K562 (cell line): ENCODE results near the gene CRAMP1. TPM values are rescaled to one million over a fixed set of nuclear protein-coding genes. Genes with fewer than 3 reads are reported as not detected.

Experiments
- ATAC-seq: fragments of 200-7000 bp; cut with Tn5 transposase; 3 replicates; pipeline ENCODE4 v1.9.1; 2020; ENCODE audit warnings: moderate library complexity
- BruUV-seq: library from RNA; stranded (reverse); fragments of 400-500 nt; replicated peaks from 2 replicates; lab custom pipeline; 2021; lab: Mats Ljungman, UMichigan
- CTCF ChIA-PET: fragments of 300-600 bp; formaldehyde crosslinking; extraction: SDS; loops from one replicate; lab custom pipeline; 2021; ENCODE audit warnings: low intra/inter-chr PET ratio; lab: Yijun Ruan, JAX
- POLR2A ChIA-PET: fragments of 300-600, 350-650 bp; sonication (Branson Sonifier 250); formaldehyde crosslinking; extraction: SDS; loops from one replicate; lab custom pipeline; 2021; ENCODE audit warnings: antibody characterized with exemption, inconsistent platforms; lab: Yijun Ruan, JAX
- DNase-seq, 4 experiments: peaks; one replicate each; pipeline versions ENCODE4 v3.0.0 to v3.0.0-alpha.2; 2011 to 2018; ENCODE audit warnings: low spot score in 3 of 4, mixed read lengths in 3 of 4; ENCODE audit errors: extremely low read depth in 1 of 4
- FAIRE-seq: peaks from 2 replicates; lab custom pipeline; 2011; peaks lifted over from hg19 to GRCh38; lab: Jason Lieb, UNC
- H2AFZ ChIP-seq: 2 replicates; pipeline ENCODE4 v1.6.0; 2011; ENCODE audit warnings: low read depth, low read length, control low read depth, inconsistent platforms
- H3K27ac ChIP-seq: fragments of 200-600 bp; 3 replicates; pipeline ENCODE4 v1.8.0; 2011; ENCODE audit warnings: low read depth, mild to moderate bottlenecking, control low read depth, inconsistent platforms, low read length, moderate library complexity, mixed read lengths; ENCODE audit errors: extremely low read depth
- H3K27me3 ChIP-seq, 2 experiments: fragments of 300-600 bp in 1 of 2; 2 replicates in 1 of 2; 3 replicates in 1 of 2; pipeline versions ENCODE4 v1.6.0 to v1.8.0; 2011; ENCODE audit warnings: inconsistent platforms in 2 of 2, low read length in 2 of 2, mild to moderate bottlenecking in 1 of 2, mixed read lengths in 1 of 2, moderate library complexity in 1 of 2; ENCODE audit not compliant: control insufficient read depth in 2 of 2, insufficient read depth in 2 of 2
- H3K36me3 ChIP-seq: fragments of 300-600 bp; 3 replicates; pipeline ENCODE4 v1.8.0; 2011; ENCODE audit warnings: mild to moderate bottlenecking, low read length, inconsistent platforms; ENCODE audit not compliant: control insufficient read depth, insufficient read depth
- H3K4me1 ChIP-seq, 2 experiments: fragments of 200-600 bp in 1 of 2; replicated peaks in 1 of 2; 2 replicates in 1 of 2; 3 replicates in 1 of 2; pipeline versions ENCODE4 v1.5.1 to v1.8.0; 2011; ENCODE audit warnings: inconsistent platforms in 2 of 2, low read length in 2 of 2, mild to moderate bottlenecking in 1 of 2, mixed read lengths in 1 of 2, moderate library complexity in 1 of 2; ENCODE audit not compliant: control insufficient read depth in 2 of 2, insufficient read depth in 2 of 2
- H3K4me2 ChIP-seq: 2 replicates; pipeline ENCODE4 v1.6.1; 2011; ENCODE audit warnings: low read length, control low read depth, inconsistent platforms, mixed read lengths; ENCODE audit not compliant: insufficient read depth
- H3K4me3 ChIP-seq: fragments of 200-600 bp; sonication (generic), shearing (Covaris generic); 2 replicates; pipeline ENCODE4 v1.5.1; 2016; ENCODE audit warnings: control low read depth, inconsistent platforms
- H3K79me2 ChIP-seq: fragments of 200-600 bp; 3 replicates; pipeline ENCODE4 v1.8.0; 2011; ENCODE audit warnings: low read length, inconsistent platforms; ENCODE audit not compliant: control insufficient read depth, insufficient read depth
- H3K9ac ChIP-seq, 2 experiments: 2 replicates each; pipeline versions ENCODE4 v1.6.0 to v1.6.1; 2011; ENCODE audit warnings: low read depth in 2 of 2, low read length in 2 of 2, control low read depth in 1 of 2, inconsistent platforms in 1 of 2, mild to moderate bottlenecking in 1 of 2, mixed read lengths in 1 of 2; ENCODE audit not compliant: insufficient read depth in 1 of 2
- H3K9me1 ChIP-seq: one replicate; pipeline ENCODE4 v1.6.0; 2011; ENCODE audit warnings: inconsistent platforms, mild to moderate bottlenecking, low read length, moderate library complexity; ENCODE audit not compliant: control insufficient read depth, insufficient read depth
- H3K9me3 ChIP-seq: replicated peaks from 2 replicates; pipeline ENCODE4 v1.5.1; 2011; ENCODE audit warnings: low read depth, low read length, inconsistent platforms; ENCODE audit not compliant: control insufficient read depth, insufficient read depth
- H4K20me1 ChIP-seq: replicated peaks from 2 replicates; pipeline ENCODE4 v1.6.1; 2011; ENCODE audit warnings: low read length, inconsistent platforms, mixed read lengths; ENCODE audit not compliant: control insufficient read depth, insufficient read depth
- RBM34 ChIP-seq: fragments of 200-400 bp; formaldehyde crosslinking; IDR thresholded peaks from 2 replicates; pipeline ENCODE4 v1.6.1; 2018; ENCODE audit warnings: low read length, borderline replicate concordance; ENCODE audit not compliant: insufficient read depth
- ZFP30 ChIP-seq: fragments of 250-450 bp; sonication (Bioruptor Pico); IDR thresholded peaks from 2 replicates; pipeline ENCODE4 v1.8.0; 2022; ENCODE audit warnings: moderate library complexity, mild to moderate bottlenecking, inconsistent platforms, borderline replicate concordance
- WGBS: fragments of 100-300 bp; shearing (Covaris generic); methylation state at CpG from one replicate; pipeline ENCODE4 v1.1.6; 2016; ENCODE audit warnings: low coverage, mixed read lengths; ENCODE audit not compliant: insufficient coverage; ENCODE audit errors: missing lambda C conversion rate; 5-methylcytosine and 5-hydroxymethylcytosine counted together
- in situ Hi-C: fragments of 300-500 bp; cut with MboI; formaldehyde crosslinking; loops from 4 replicates; pipeline ENCODE4 v1.15.0; 2018; ENCODE audit warnings: inconsistent platforms, mixed read lengths
- intact Hi-C: fragments of 100-400 bp; cut with micrococcal nuclease; formaldehyde crosslinking; loops from 2 replicates; pipeline ENCODE4 v1.14.2; 2022
- polyA plus RNA-seq, 8 experiments: library from polyadenylated mRNA; depleted of rRNA in 4 of 8; stranded (reverse) in 5 of 8; unstranded in 3 of 8; fragments of >200 nt; fragmentation: Nextera tagmentation in 2 of 8; fragmentation: Illumina TruSeq in 1 of 8; extraction: Ambion mirVana in 2 of 8; extraction: Trizol in 1 of 8; gene quantifications; 2 replicates each; pipeline versions ENCODE4 v1.2.1 to v1.2.3, GENCODE V29; 2011 to 2014; ENCODE audit warnings: inconsistent platforms in 1 of 8, missing spikeins in 1 of 8
- total RNA-seq, 7 experiments: library from RNA; depleted of rRNA in 6 of 7; stranded (reverse); fragments of >200 nt in 6 of 7; fragmentation: Illumina TruSeq in 2 of 7; extraction: Trizol in 2 of 7; gene quantifications; 2 replicates each; pipeline versions ENCODE4 v1.2.1 to v1.2.3, GENCODE V29; 2011 to 2021; ENCODE audit warnings: low replicate concordance in 1 of 7
- TF ChIP-seq, protein P1 (sequence below), 2 experiments: fragments of 450-650 bp; formaldehyde crosslinking in 1 of 2; IDR thresholded peaks; 2 replicates each; pipeline versions ENCODE4 v1.4.0 to v1.6.1; 2014 to 2020; ENCODE audit warnings: mild to moderate bottlenecking in 2 of 2, borderline replicate concordance in 1 of 2, low read depth in 1 of 2

Gene CRAMP1
- total and polyA plus RNA-seq, 9 of the 15 experiments (the other 6 are each of a cell fraction or from before 2014, with no cell fraction given) = 0.52 to 20.8 (median 7.5) TPM

DNA sequence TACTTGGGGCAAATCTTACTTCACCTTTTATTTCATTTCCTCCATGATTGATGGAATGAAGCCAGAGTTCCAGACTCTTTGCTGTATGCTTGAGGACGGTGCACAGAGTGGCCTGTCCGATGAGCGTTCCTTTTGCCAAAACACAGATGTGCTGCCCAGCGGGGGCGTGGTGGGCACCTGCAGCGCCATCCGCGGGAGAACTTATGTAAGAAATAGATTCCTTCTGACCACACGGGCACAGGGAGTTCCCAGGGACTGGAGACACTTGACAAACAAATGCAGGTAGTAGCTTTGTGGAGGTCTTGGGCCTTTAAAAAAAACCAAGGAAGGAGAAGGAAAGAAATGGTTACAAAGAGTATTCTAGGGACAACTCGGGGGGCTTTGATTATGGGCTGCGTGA is 30.6 kb downstream of the CRAMP1 start:
- DNase-seq = no peak
- FAIRE-seq = no peak
- intact Hi-C loops (no loop called here), in situ Hi-C loops (no loop called here)
- Histone ChIP-seq H3K79me2 (peaks cover 14% of the 10 kb centered on the region; the same call in 2 of the 3 replicates), H3K4me1 (peaks cover 18 to 21% of the 10 kb centered on the region in 2 experiments), H3K9me1 (peaks cover 3% of the 10 kb centered on the region), H3K36me3 (peaks cover 89% of the 10 kb centered on the region), H3K4me3 (no peak overlapping the region), H3K9me3 (no peaks in the 10 kb centered on the region), H4K20me1 (0 out of 2 replicates have a peak, but pooled peaks cover 2% of the 10 kb centered on the region), H3K4me2 (no peak overlapping the region), H3K27me3 (no peaks in the 10 kb centered on the region), H3K9ac (no peak overlapping the region), H3K27ac (no peak overlapping the region), H2AFZ (no peak overlapping the region)
- 87% methylated on average over 11 of the region's 11 CpGs for WGBS
- CTCF ChIA-PET = no interaction called here
- POLR2A ChIA-PET = no interaction called here
- TF ChIP-seq RBM34 (no peak), ZFP30 (CRISPR knock-in tag) (no peak)
- TF ChIP-seq, protein P1, sequence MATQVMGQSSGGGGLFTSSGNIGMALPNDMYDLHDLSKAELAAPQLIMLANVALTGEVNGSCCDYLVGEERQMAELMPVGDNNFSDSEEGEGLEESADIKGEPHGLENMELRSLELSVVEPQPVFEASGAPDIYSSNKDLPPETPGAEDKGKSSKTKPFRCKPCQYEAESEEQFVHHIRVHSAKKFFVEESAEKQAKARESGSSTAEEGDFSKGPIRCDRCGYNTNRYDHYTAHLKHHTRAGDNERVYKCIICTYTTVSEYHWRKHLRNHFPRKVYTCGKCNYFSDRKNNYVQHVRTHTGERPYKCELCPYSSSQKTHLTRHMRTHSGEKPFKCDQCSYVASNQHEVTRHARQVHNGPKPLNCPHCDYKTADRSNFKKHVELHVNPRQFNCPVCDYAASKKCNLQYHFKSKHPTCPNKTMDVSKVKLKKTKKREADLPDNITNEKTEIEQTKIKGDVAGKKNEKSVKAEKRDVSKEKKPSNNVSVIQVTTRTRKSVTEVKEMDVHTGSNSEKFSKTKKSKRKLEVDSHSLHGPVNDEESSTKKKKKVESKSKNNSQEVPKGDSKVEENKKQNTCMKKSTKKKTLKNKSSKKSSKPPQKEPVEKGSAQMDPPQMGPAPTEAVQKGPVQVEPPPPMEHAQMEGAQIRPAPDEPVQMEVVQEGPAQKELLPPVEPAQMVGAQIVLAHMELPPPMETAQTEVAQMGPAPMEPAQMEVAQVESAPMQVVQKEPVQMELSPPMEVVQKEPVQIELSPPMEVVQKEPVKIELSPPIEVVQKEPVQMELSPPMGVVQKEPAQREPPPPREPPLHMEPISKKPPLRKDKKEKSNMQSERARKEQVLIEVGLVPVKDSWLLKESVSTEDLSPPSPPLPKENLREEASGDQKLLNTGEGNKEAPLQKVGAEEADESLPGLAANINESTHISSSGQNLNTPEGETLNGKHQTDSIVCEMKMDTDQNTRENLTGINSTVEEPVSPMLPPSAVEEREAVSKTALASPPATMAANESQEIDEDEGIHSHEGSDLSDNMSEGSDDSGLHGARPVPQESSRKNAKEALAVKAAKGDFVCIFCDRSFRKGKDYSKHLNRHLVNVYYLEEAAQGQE (IDR thresholded peaks at IDR 0.05; ENCODE audit: borderline replicate concordance) = no peak
- TF ChIP-seq, protein P1 (CRISPR knock-in tag; IDR thresholded peaks at IDR 0.05; ENCODE audit: low read depth) = no peak
- BruUV-seq = no TSS peak
- no peak for ATAC-seq
